Measurements from ENCODE around the gene WFDC1. TPM values are rescaled to one million over a fixed set of nuclear protein-coding genes. Genes with fewer than 3 reads are reported as not detected.

The WFDC1 gene
- total and polyA plus RNA-seq, 8 donors: 0.09 to 2.6 (median 0.39) TPM; not detected in 2

GRCh38 chr16:84277244-84277823 is 17.3 kb upstream of the WFDC1 start:
- intact Hi-C loops (cut with DNase I): loop anchor here in 1 of 3 donors (5.0 kb wide), 1 partner anchor 205 kb away; no protein-coding TSS in a partner anchor
- DNase-seq (peak in 5 of 6 donors; percentile 11 to 81 (median 40)), ATAC-seq (peak in 3 of 4 donors; percentile 60 to 76 (median 66)), FAIRE-seq (no peak)
- TF ChIP-seq CTCF (IDR thresholded peaks at IDR 0.05): peak; percentile 53 to 69 (median 62)
- Histone ChIP-seq H3K27ac (no peak overlapping the region), H3K27me3 (peaks cover 0 to 6% (median 0%) of the 10 kb centered on the region in 4 donors), H3K9me3 (no peaks in the 10 kb centered on the region), H3K4me3 (no peak overlapping the region), H3K4me1 (no peaks in the 10 kb centered on the region), H3K36me3 (no peaks in the 10 kb centered on the region)
- 29% methylated on average over 10 of the region's 10 CpGs for WGBS, 2 donors

- no peaks in the 10 kb centered on the region for H3K9me3 ChIP-seq
- intact Hi-C loops (cut with DNase I): loop anchor here in 1 of 3 donors (5.0 kb wide), 1 partner anchor 204 kb away; no protein-coding TSS in a partner anchor
- ATAC-seq: no peak
- peaks cover 0 to 6% (median 0%) of the 10 kb centered on the region in 4 donors for H3K27me3 ChIP-seq
- H3K4me3 ChIP-seq: no peak overlapping the region
- no peaks in the 10 kb centered on the region for H3K36me3 ChIP-seq
- FAIRE-seq: no peak
- no peaks in the 10 kb centered on the region for H3K4me1 ChIP-seq
- no peak for DNase-seq
- no peak for TF ChIP-seq CTCF (IDR thresholded peaks at IDR 0.05)
- no peak overlapping the region for H3K27ac ChIP-seq
- WGBS, 2 donors: 75 to 86% methylated on average over 12 of the region's 12 CpGs
Observed at GRCh38 chr16:84278333-84278732, 16.3 kb upstream of the WFDC1 start.

- no peaks in the 10 kb centered on the region for H3K9me3 ChIP-seq
- no peak for FAIRE-seq
- H3K4me1 ChIP-seq: no peaks in the 10 kb centered on the region
- H3K27me3 ChIP-seq: peaks cover 0 to 6% (median 0%) of the 10 kb centered on the region in 4 donors
- no peak for ATAC-seq
- no peak for TF ChIP-seq CTCF (IDR thresholded peaks at IDR 0.05)
- no peak overlapping the region for H3K27ac ChIP-seq
- H3K4me3 ChIP-seq: no peak overlapping the region
- WGBS, 2 donors: 43 to 47% methylated on average over 6 of the region's 6 CpGs
- intact Hi-C loops (cut with DNase I): loop anchor here in 1 of 3 donors (5.0 kb wide), 1 partner anchor 203 kb away; no protein-coding TSS in a partner anchor
- no peaks in the 10 kb centered on the region for H3K36me3 ChIP-seq
- DNase-seq: no peak
Observed at GRCh38 chr16:84278968-84279367, 15.7 kb upstream of the WFDC1 start.

- H3K27ac ChIP-seq: no peak overlapping the region
- no peak overlapping the region for H3K4me3 ChIP-seq
- WGBS, 2 donors: 79 to 81% methylated on average over 12 of the region's 12 CpGs
- ATAC-seq (no peak), DNase-seq (no peak), FAIRE-seq (no peak)
- H3K27me3 ChIP-seq: peaks cover 0 to 6% (median 0%) of the 10 kb centered on the region in 4 donors
- no peak for TF ChIP-seq CTCF (IDR thresholded peaks at IDR 0.05)
- intact Hi-C loops (cut with DNase I): loop anchor here in 2 of 3 donors (5.0 to 10.0 kb wide), 2 partner anchors 202 to 205 kb away; no protein-coding TSS in a partner anchor
- no peaks in the 10 kb centered on the region for H3K4me1 ChIP-seq
- no peaks in the 10 kb centered on the region for H3K36me3 ChIP-seq
- H3K9me3 ChIP-seq: no peaks in the 10 kb centered on the region
Observed at GRCh38 chr16:84279881-84280280, 14.8 kb upstream of the WFDC1 start.

GRCh38 chr16:84281074-84281473 is 13.6 kb upstream of the WFDC1 start:
- no peak for FAIRE-seq
- intact Hi-C loops (cut with DNase I): loop anchor here in 1 of 3 donors (10.0 kb wide), 1 partner anchor 204 kb away; no protein-coding TSS in a partner anchor
- no peaks in the 10 kb centered on the region for H3K36me3 ChIP-seq
- no peak for ATAC-seq
- TF ChIP-seq CTCF (IDR thresholded peaks at IDR 0.05): no peak
- no peaks in the 10 kb centered on the region for H3K9me3 ChIP-seq
- no peaks in the 10 kb centered on the region for H3K4me1 ChIP-seq
- H3K27ac ChIP-seq: no peak overlapping the region
- no peak overlapping the region for H3K4me3 ChIP-seq
- WGBS, 2 donors: 63 to 80% methylated on average over 3 of the region's 3 CpGs
- no peaks in the 10 kb centered on the region for H3K27me3 ChIP-seq
- DNase-seq: no peak
